ENCODE results near the gene PTPRM. TPM values are rescaled to one million over a fixed set of nuclear protein-coding genes. Genes with fewer than 3 reads are reported as not detected.

The PTPRM gene
- total and polyA plus RNA-seq, 9 donors: 45.6 to 82.0 (median 56.9) TPM

DNA sequence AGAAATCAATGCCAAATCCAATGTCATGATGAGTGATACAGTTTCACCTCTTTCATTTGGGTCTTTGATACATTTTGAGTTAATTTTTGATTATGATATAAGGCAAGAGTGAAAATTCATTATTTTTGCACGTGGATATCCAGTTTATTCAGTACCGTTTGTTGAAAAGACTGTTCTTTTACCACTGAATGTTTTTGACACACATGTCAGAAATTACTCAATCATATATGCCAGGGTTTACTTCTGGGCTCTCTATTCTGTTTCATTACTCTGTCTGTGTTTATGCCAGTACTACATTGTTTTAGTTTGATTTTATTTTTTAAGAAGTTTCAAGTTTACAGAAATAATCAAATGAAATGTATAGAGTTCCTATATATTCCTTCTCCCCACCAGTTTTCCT, 154.4 kb downstream of the PTPRM start:
- Histone ChIP-seq H3K4me3 (no peak overlapping the region), H3K27me3 (no peaks in the 10 kb centered on the region), H3K27ac (no peak overlapping the region), H3K4me1 (ENCODE audit: insufficient read depth) (no peaks in the 10 kb centered on the region), H3K36me3 (no peaks in the 10 kb centered on the region), H3K9me3 (no peaks in the 10 kb centered on the region)
- intact Hi-C loops (cut with DNase I): no loop called here
- WGBS, 3 donors: 78 to 87% (median 84%) methylated on average over 2 of the region's 2 CpGs
- TF ChIP-seq POLR2A (IDR thresholded peaks at IDR 0.05): no peak
- TF ChIP-seq, protein P1, sequence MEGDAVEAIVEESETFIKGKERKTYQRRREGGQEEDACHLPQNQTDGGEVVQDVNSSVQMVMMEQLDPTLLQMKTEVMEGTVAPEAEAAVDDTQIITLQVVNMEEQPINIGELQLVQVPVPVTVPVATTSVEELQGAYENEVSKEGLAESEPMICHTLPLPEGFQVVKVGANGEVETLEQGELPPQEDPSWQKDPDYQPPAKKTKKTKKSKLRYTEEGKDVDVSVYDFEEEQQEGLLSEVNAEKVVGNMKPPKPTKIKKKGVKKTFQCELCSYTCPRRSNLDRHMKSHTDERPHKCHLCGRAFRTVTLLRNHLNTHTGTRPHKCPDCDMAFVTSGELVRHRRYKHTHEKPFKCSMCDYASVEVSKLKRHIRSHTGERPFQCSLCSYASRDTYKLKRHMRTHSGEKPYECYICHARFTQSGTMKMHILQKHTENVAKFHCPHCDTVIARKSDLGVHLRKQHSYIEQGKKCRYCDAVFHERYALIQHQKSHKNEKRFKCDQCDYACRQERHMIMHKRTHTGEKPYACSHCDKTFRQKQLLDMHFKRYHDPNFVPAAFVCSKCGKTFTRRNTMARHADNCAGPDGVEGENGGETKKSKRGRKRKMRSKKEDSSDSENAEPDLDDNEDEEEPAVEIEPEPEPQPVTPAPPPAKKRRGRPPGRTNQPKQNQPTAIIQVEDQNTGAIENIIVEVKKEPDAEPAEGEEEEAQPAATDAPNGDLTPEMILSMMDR (IDR thresholded peaks at IDR 0.05): no peak
- no peak for TF ChIP-seq EP300 (IDR thresholded peaks at IDR 0.05)
- no peak for DNase-seq

DNA sequence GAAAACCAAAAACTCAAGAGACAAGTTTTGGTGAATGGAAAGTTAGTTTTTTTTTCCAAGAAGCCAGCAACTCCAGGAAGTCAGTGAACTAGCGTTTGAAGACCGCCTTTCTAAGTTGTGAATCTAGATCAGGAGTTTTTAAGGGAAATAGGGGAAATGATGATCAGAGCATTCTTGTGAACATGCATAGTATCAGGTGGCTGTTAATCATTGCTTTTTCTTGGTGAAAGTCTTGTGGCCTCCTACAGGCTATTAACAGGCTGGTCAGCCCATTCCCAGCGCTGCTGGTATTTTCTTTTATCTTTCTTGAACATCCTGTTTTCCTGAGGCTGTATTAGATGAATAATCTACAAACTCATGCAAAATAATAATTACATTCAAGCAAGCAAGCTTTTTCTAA, 155.8 kb downstream of the PTPRM start:
- Histone ChIP-seq H3K36me3 (no peaks in the 10 kb centered on the region), H3K27ac (no peak overlapping the region), H3K4me3 (no peak overlapping the region), H3K4me1 (ENCODE audit: insufficient read depth) (peaks cover 2% of the 10 kb centered on the region), H3K9me3 (no peaks in the 10 kb centered on the region), H3K27me3 (no peaks in the 10 kb centered on the region)
- TF ChIP-seq, protein P1 (IDR thresholded peaks at IDR 0.05): no peak
- intact Hi-C loops (cut with DNase I): no loop called here
- 85 to 89% (median 89%) methylated on average over 3 of the region's 3 CpGs for WGBS, 3 donors
- no peak for DNase-seq

DNA sequence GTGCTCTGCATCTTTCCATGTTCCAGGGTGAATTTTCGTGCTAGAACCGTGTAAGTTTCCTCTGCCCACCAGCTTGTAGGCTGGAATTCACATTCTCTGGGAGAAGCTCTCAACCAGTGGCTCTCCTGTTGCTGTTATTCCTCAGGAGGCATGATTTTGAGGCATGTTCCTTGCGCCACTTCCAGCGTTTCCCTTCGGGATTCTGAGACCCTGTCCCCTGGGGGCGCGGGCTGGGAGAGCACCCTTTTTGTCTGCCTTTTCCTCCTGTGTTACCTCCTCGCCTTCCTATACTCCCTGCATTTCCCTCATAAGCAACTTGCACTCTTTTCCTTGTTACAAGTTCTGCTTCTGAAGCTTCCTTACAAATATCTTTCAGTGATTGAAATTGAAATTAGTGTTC, 156.4 kb downstream of the PTPRM start:
- DNase-seq: no peak
- Histone ChIP-seq H3K36me3 (no peaks in the 10 kb centered on the region), H3K4me1 (ENCODE audit: insufficient read depth) (peaks cover 5% of the 10 kb centered on the region), H3K9me3 (no peaks in the 10 kb centered on the region), H3K27ac (no peak overlapping the region), H3K27me3 (no peaks in the 10 kb centered on the region), H3K4me3 (no peak overlapping the region)
- TF ChIP-seq EP300 (IDR thresholded peaks at IDR 0.05) (no peak), POLR2A (IDR thresholded peaks at IDR 0.05) (no peak)
- TF ChIP-seq, protein P1 (IDR thresholded peaks at IDR 0.05): no peak
- intact Hi-C loops (cut with DNase I): no loop called here
- WGBS, 3 donors: 92 to 94% (median 93%) methylated on average over 8 of the region's 8 CpGs

DNA sequence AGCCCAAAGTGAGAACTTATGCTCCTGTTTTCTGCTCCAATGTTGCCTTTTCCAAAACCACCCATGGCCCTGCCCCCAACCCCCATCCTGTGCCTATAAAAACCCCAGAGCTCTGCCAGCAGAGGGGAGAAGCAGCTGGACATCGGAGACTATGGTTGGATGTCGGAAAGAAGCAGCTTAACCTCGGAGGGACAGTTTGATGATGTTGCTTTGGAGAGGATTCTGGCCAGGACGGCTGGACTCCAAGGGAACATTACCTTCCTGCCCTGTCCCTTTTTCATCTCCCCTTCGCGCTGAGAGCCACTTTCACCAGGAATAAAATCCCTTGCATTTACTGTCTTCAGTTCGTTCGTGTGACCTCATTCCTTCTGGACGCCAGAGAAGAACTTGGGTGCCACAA, 158.4 kb downstream of the PTPRM start:
- 96 to 98% (median 97%) methylated on average over 9 of the region's 9 CpGs for WGBS, 3 donors
- H3K4me3 ChIP-seq: no peak overlapping the region
- H3K4me1 ChIP-seq (ENCODE audit: insufficient read depth): peaks cover 5% of the 10 kb centered on the region
- intact Hi-C loops (cut with DNase I): no loop called here
- H3K27ac ChIP-seq: no peak overlapping the region
- no peaks in the 10 kb centered on the region for H3K27me3 ChIP-seq
- no peak for DNase-seq
- no peaks in the 10 kb centered on the region for H3K9me3 ChIP-seq
- TF ChIP-seq, protein P1 (IDR thresholded peaks at IDR 0.05): no peak
- no peak for TF ChIP-seq POLR2A (IDR thresholded peaks at IDR 0.05)
- TF ChIP-seq EP300 (IDR thresholded peaks at IDR 0.05): no peak
- no peaks in the 10 kb centered on the region for H3K36me3 ChIP-seq

DNA sequence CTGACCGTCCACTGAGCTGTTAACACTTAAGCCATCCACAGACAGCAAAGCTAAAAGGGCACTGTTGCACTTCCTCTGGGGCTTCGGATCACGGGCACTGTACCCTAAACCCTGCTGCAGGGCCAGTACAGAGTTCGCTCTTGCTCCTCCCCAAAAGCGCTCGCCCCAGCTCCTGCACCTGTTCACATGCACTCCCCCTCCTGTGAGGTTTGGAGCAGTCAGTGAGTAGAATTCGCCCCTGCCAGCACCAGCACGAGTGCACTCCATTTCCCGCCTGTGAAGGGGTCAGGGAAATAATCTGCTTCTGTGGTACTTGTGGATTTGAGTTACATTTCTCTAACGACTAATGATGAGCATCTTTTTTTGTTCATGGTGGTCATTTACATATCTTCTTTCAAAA, 158.8 kb downstream of the PTPRM start:
- H3K4me1 ChIP-seq (ENCODE audit: insufficient read depth): peaks cover 5% of the 10 kb centered on the region
- H3K9me3 ChIP-seq: no peaks in the 10 kb centered on the region
- TF ChIP-seq EP300 (IDR thresholded peaks at IDR 0.05) (no peak), POLR2A (IDR thresholded peaks at IDR 0.05) (no peak)
- TF ChIP-seq, protein P1 (IDR thresholded peaks at IDR 0.05): no peak
- H3K4me3 ChIP-seq: no peak overlapping the region
- intact Hi-C loops (cut with DNase I): no loop called here
- DNase-seq: no peak
- no peaks in the 10 kb centered on the region for H3K27me3 ChIP-seq
- no peak overlapping the region for H3K27ac ChIP-seq
- 95 to 97% (median 96%) methylated on average over 10 of the region's 10 CpGs for WGBS, 3 donors
- H3K36me3 ChIP-seq: no peaks in the 10 kb centered on the region

All from ovary (tissue), 9 donors.